Endothelial cell of umbilical vein (primary cell): ENCODE measurements around the gene NOX1.

ENCODE experiments used
- CTCF ChIP-seq, 2 donors: IDR thresholded peaks; 1 replicate in 1 of 2; 2 replicates in 1 of 2; pipeline ENCODE4 v1.5.1; 2011; ENCODE audit warnings: low read length in 2 of 2, mild to moderate bottlenecking in 2 of 2, moderate library complexity in 2 of 2, control low read depth in 1 of 2, inconsistent platforms in 1 of 2, low read depth in 1 of 2; ENCODE audit not compliant: insufficient read depth in 1 of 2; ENCODE audit errors: extremely low read depth in 1 of 2
- EZH2 ChIP-seq: IDR thresholded peaks from 2 replicates; pipeline ENCODE4 v1.6.1; 2012; ENCODE audit warnings: borderline replicate concordance, low read depth, mild to moderate bottlenecking, moderate library complexity, low read length, inconsistent platforms; ENCODE audit not compliant: severe bottlenecking
- GATA2 ChIP-seq: IDR thresholded peaks from 2 replicates; pipeline ENCODE4 v1.7.0; 2011; ENCODE audit warnings: low read depth, mild to moderate bottlenecking, moderate library complexity, mixed read lengths, low read length; ENCODE audit not compliant: insufficient read length, insufficient read depth
- MAX ChIP-seq: IDR thresholded peaks from 2 replicates; pipeline ENCODE4 v1.6.1; 2011; ENCODE audit not compliant: insufficient read depth, insufficient read length
- MYC ChIP-seq: IDR thresholded peaks from one replicate; pipeline ENCODE4 v1.6.1; 2011; ENCODE audit warnings: mild to moderate bottlenecking, low read depth, low read length
- POLR2A ChIP-seq: IDR thresholded peaks from 2 replicates; pipeline ENCODE4 v1.6.1; 2012; ENCODE audit warnings: low read depth, mild to moderate bottlenecking, control low read depth, low read length
- POLR2AphosphoS5 ChIP-seq: IDR thresholded peaks from 2 replicates; pipeline ENCODE4 v1.6.1; 2012; ENCODE audit warnings: low read depth, mild to moderate bottlenecking, control low read depth, low read length, moderate library complexity; ENCODE audit not compliant: insufficient read depth

- TF ChIP-seq CTCF (IDR thresholded peaks at IDR 0.05; ENCODE audit: extremely low read depth in 1 of 2, insufficient read depth in 1 of 2, low read depth in 1 of 2, low read length in 2 of 2) (no peak), MYC (no peak), MAX (no peak), POLR2A (no peak), EZH2 (no peak), GATA2 (no peak), POLR2AphosphoS5 (no peak)
Measured at GRCh38 chrX:100812216-100813158, 61.7 kb downstream of the NOX1 start.
